OCI-LY3 (cell line): ENCODE results near the gene NRM.

Experiments
- CTCF ChIP-seq: fragments of 200-600, 300-600 bp; sonication (generic); IDR thresholded peaks from 2 replicates; pipeline ENCODE4 v1.5.1; 2014; ENCODE audit warnings: antibody characterized with exemption, low read length, low read depth
- EZH2phosphoT487 ChIP-seq: fragments of 200-600 bp; shearing (Covaris generic); IDR thresholded peaks from 2 replicates; pipeline ENCODE4 v1.6.1; 2018; ENCODE audit warnings: antibody characterized with exemption, mixed run types, low read depth

DNA sequence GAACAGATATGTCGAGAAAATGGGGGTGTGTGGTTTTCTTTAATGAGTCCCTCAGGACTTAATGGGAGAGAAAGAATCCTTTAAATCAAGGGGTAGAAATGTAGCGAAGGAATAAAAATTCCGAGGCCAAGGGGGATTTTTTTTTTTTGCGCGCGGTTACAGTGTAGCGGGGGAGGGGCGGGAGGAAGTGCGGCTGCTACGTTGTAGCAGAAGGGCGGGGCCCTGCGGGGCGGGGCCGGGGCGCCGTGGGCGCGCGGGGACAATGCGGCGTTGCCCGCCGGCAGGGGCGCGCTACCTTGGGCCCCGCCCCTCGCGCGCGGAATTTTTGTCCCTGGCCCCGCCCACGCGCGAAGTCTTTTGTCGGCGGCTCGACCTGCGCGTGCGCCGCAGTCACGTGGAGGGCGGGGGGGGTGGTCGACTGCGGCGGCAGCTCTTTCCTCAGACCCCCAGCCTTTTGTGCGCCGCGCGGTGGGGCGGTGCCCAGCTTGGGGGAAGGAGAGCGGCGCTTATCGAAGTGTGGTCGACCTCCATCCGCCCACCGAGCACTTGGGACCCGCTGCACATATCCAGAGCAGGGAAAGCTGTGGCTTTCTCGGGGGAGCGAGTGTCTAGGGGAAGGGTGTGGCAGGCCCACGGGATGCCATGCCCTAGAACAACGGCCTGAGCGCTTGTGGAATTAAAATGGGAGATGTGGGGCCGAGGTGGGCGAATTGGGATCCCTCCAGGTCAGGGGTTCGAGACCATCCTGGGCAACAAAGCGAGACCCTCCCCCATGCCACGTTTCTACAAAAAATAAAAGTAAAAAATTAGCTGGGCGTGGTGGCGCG lies 30.6 kb upstream of the NRM start:
- TF ChIP-seq CTCF (no peak), EZH2phosphoT487 (no peak)
